Keratinocyte (primary cell): ENCODE data around the gene NOS1.

Experiments
- EZH2 ChIP-seq: IDR thresholded peaks from one replicate; pipeline ENCODE4 v1.6.1; 2012; ENCODE audit warnings: inconsistent platforms, mild to moderate bottlenecking, low read length, moderate library complexity
- TF ChIP-seq, protein P1 (sequence below), 3 experiments: IDR thresholded peaks in 1 of 3; conservative IDR thresholded peaks in 1 of 3; optimal IDR thresholded peaks in 1 of 3; 2 replicates in 2 of 3; 3 replicates in 1 of 3; pipeline versions ENCODE3 to v1.5.1; 2011; ENCODE audit warnings: low read length in 3 of 3, mild to moderate bottlenecking in 3 of 3, moderate library complexity in 2 of 3, control low read depth in 1 of 3, inconsistent platforms in 1 of 3; ENCODE audit not compliant: insufficient read depth in 2 of 3; ENCODE audit errors: extremely low read depth in 1 of 3

DNA sequence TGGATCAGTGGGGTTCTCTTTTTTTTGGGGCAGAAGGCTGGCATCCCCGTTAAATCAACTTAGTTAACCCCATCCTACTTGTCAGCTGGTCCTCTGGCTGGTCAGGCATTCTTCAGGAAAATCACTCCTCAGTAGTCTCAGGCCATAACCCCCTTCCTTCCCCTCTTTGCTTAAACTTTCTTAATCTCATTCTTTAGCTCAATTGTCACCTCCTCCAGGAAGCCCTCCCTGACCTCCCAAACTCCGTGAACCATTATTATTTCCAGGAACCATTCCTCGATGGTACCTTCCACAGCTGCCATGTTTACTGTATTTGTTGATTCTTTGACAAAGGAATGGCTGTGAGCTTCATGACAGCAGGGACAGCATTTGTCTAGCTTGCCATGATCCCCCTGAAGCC, 98.7 kb downstream of the NOS1 start:
- TF ChIP-seq, protein P1, sequence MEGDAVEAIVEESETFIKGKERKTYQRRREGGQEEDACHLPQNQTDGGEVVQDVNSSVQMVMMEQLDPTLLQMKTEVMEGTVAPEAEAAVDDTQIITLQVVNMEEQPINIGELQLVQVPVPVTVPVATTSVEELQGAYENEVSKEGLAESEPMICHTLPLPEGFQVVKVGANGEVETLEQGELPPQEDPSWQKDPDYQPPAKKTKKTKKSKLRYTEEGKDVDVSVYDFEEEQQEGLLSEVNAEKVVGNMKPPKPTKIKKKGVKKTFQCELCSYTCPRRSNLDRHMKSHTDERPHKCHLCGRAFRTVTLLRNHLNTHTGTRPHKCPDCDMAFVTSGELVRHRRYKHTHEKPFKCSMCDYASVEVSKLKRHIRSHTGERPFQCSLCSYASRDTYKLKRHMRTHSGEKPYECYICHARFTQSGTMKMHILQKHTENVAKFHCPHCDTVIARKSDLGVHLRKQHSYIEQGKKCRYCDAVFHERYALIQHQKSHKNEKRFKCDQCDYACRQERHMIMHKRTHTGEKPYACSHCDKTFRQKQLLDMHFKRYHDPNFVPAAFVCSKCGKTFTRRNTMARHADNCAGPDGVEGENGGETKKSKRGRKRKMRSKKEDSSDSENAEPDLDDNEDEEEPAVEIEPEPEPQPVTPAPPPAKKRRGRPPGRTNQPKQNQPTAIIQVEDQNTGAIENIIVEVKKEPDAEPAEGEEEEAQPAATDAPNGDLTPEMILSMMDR (optimal IDR thresholded peaks at IDR 0.05 in 1 of 3, IDR thresholded peaks at IDR 0.05 in 1 of 3, conservative IDR thresholded peaks at IDR 0.05 in 1 of 3; ENCODE audit: extremely low read depth in 1 of 3, insufficient read depth in 2 of 3, low read length in 3 of 3) = no peak
- TF ChIP-seq EZH2 = no peak
